ENCODE data around the gene FBXO4. TPM values are rescaled to one million over a fixed set of nuclear protein-coding genes. Genes with fewer than 3 reads are reported as not detected.

Gene FBXO4, protein sequence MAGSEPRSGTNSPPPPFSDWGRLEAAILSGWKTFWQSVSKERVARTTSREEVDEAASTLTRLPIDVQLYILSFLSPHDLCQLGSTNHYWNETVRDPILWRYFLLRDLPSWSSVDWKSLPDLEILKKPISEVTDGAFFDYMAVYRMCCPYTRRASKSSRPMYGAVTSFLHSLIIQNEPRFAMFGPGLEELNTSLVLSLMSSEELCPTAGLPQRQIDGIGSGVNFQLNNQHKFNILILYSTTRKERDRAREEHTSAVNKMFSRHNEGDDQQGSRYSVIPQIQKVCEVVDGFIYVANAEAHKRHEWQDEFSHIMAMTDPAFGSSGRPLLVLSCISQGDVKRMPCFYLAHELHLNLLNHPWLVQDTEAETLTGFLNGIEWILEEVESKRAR
- total RNA-seq, result 6.3 and 9.5 TPM in 2 replicates

DNA sequence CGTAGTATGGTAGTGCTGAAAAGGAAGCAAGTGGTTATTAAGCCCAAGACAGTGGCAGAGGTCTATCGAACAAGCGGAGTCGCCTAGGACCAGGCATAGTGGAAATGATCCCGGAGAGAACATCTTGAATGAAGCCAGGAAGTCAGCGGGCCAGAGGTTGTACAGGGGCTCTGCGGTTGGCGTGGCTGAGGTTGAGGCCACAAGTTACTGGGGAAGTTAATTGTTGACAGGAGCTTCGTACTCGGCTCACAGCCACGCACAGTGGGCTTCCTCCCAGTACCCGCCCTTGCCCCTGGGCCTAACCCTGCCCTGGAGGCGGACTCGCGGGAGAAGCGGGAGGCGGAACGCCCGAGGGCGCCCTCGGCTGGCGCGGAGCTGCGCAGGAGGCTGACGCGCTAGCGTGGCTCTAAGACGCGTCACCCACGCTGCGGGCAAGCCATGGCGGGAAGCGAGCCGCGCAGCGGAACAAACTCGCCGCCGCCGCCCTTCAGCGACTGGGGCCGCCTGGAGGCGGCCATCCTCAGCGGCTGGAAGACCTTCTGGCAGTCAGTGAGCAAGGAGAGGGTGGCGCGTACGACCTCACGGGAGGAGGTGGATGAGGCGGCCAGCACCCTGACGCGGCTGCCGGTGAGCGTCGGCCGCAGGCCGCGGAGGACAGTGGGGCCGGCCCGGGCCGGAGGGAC is at the start of gene FBXO4:
Gene FBXO4 (plus strand): TSS at position 410 of the 683 bp plus-strand sequence. CDS start 29 bp downstream, at position 439.
- TF ChIP-seq, protein P1, sequence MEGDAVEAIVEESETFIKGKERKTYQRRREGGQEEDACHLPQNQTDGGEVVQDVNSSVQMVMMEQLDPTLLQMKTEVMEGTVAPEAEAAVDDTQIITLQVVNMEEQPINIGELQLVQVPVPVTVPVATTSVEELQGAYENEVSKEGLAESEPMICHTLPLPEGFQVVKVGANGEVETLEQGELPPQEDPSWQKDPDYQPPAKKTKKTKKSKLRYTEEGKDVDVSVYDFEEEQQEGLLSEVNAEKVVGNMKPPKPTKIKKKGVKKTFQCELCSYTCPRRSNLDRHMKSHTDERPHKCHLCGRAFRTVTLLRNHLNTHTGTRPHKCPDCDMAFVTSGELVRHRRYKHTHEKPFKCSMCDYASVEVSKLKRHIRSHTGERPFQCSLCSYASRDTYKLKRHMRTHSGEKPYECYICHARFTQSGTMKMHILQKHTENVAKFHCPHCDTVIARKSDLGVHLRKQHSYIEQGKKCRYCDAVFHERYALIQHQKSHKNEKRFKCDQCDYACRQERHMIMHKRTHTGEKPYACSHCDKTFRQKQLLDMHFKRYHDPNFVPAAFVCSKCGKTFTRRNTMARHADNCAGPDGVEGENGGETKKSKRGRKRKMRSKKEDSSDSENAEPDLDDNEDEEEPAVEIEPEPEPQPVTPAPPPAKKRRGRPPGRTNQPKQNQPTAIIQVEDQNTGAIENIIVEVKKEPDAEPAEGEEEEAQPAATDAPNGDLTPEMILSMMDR (IDR thresholded peaks at IDR 0.05; ENCODE audit: insufficient read depth, low read length, severe bottlenecking), result peak; percentile 78
- no peaks in the 10 kb centered on the region for H3K27me3 ChIP-seq (ENCODE audit: control insufficient read depth, insufficient read depth, low read length)
- no peaks in the 10 kb centered on the region for H3K36me3 ChIP-seq (ENCODE audit: control insufficient read depth, insufficient read depth, low read length)
- FAIRE-seq, result no peak
- DNase-seq (ENCODE audit: low read depth), result peak; percentile 67
- H3K4me3 ChIP-seq (ENCODE audit: low read depth, low read length), result peak within 1 kb of the TSS; percentile 79

DNA sequence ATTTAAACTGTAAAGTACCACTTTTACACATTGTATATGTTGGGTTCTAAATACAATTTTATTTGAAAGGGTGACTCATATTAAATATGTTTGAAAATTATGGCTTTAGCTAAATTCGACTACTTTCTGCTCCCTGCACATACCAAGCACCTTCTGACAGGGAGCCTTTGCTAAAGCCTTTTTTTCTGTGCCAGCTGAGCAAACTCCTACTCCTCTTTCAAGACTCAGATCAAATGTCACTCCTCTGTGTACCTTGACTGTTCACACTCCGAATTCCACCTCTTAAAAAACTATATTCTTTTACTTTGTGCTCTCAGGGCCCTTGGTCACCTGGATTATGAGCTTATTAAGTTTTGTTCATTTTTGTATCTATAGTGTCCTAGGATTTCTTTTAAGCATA is 48.4 kb upstream of the FBXO4 start:
- no peaks in the 10 kb centered on the region for H3K27me3 ChIP-seq (ENCODE audit: control insufficient read depth, insufficient read depth, low read length)
- no peaks in the 10 kb centered on the region for H3K36me3 ChIP-seq (ENCODE audit: control insufficient read depth, insufficient read depth, low read length)
- DNase-seq (ENCODE audit: low read depth) (no peak), FAIRE-seq (no peak)
- TF ChIP-seq, protein P1 (IDR thresholded peaks at IDR 0.05; ENCODE audit: insufficient read depth, low read length, severe bottlenecking), result no peak
- no peak overlapping the region for H3K4me3 ChIP-seq (ENCODE audit: low read depth, low read length)

DNA sequence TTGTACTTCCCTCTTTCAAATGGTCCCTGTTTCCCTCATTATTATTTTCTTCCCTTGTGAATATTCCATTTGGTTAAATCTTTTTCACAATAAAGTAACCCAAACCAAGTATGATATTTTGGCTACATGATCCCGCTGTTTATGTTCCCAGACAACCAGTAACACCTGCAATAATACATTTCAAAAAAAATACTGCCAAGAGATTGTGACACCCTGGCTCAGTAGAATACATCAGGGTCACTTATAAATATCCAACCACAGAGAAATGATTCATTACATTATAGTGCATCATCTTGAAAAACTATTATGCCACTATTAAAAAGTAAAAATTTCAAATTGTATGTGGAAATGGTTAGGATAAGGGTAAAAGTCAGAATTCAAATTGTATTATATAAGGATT is 47.7 kb upstream of the FBXO4 start:
- no peak overlapping the region for H3K4me3 ChIP-seq (ENCODE audit: low read depth, low read length)
- DNase-seq (ENCODE audit: low read depth) (no peak), FAIRE-seq (no peak)
- no peaks in the 10 kb centered on the region for H3K36me3 ChIP-seq (ENCODE audit: control insufficient read depth, insufficient read depth, low read length)
- TF ChIP-seq, protein P1 (IDR thresholded peaks at IDR 0.05; ENCODE audit: insufficient read depth, low read length, severe bottlenecking), result no peak
- no peaks in the 10 kb centered on the region for H3K27me3 ChIP-seq (ENCODE audit: control insufficient read depth, insufficient read depth, low read length)

DNA sequence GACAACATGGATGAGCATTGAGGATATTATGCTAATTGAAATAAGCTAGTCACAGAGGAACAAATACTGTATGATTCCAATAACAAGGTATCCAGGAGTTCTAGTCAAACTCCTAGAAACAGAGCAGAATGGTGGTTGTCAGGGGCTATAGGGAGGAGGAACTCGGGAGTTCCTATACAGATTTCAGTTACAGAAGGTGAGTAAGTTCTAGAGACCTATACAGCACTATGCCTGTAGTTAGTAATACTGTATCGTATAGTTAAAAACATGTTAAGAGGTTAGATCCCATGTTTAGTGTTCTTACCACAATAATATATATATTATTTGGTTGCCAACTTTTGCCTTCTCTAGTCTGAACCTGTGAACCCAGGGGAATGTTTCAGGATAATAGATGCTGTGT is 46.9 kb upstream of the FBXO4 start:
- DNase-seq (ENCODE audit: low read depth), result no peak
- TF ChIP-seq, protein P1 (IDR thresholded peaks at IDR 0.05; ENCODE audit: insufficient read depth, low read length, severe bottlenecking), result no peak
- Histone ChIP-seq H3K27me3 (ENCODE audit: control insufficient read depth, insufficient read depth, low read length) (no peaks in the 10 kb centered on the region), H3K36me3 (ENCODE audit: control insufficient read depth, insufficient read depth, low read length) (no peaks in the 10 kb centered on the region), H3K4me3 (ENCODE audit: low read depth, low read length) (no peak overlapping the region)
- FAIRE-seq, result no peak

DNA sequence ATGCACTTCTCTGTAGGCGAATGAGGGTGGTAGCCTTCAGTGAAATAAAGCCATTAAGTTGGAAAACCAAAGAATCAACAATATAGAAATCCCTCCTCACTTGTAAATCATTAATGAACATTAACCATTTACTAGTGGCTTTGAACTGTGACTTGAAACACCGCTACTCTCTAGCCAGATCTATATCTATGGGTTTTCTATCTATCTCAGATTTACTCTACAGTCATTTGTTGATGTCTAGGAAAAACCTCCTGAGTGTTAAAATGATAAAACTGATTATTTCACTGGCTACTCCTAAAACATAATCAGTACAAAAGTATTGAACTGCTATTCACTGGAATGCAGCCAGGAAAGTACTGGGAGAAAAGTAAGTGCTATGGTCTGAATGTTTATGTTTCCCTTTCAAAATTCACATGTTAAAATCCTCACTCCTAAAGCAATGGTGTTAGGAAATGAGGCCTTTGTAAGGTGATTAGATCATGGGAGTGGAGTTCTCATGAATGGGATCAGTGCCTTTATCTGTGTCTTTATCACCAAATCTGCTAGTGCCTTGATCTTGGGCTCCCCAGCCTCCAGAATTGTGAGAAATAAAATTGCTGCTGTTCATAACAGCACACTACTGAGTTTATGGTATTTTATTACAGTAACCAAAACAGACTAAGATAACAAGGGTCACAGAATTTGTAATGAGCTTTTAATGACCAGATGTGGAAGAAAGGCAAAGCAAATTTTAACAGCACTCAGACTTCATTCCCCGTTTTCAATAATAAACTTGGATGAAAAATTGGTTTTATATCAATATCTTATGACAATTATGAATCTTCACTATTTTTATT is 46.2 kb upstream of the FBXO4 start:
- H3K27me3 ChIP-seq (ENCODE audit: control insufficient read depth, insufficient read depth, low read length), result no peaks in the 10 kb centered on the region
- no peak overlapping the region for H3K4me3 ChIP-seq (ENCODE audit: low read depth, low read length)
- H3K36me3 ChIP-seq (ENCODE audit: control insufficient read depth, insufficient read depth, low read length), result no peaks in the 10 kb centered on the region
- TF ChIP-seq, protein P1 (IDR thresholded peaks at IDR 0.05; ENCODE audit: insufficient read depth, low read length, severe bottlenecking), result no peak
- DNase-seq (ENCODE audit: low read depth), result no peak
- FAIRE-seq, result no peak
